Activated T-helper 17 cell treated with anti-CD3 and anti-CD28 coated beads, Interleukin-2, amount 50 U/mL, for 72 hours (primary cell): Measurements from ENCODE around the gene ZSCAN32. TPM values are rescaled to one million over a fixed set of nuclear protein-coding genes. Genes with fewer than 3 reads are reported as not detected.

Source experiments
- total RNA-seq, 2 donors: library from RNA; stranded (reverse); gene quantifications; one replicate each; pipeline ENCODE4 v1.2.3, GENCODE V29; 2022

The ZSCAN32 gene
- total RNA-seq, 2 donors from 2014 or later: 8.4 to 10.5 TPM

Other genes starting within 250 kb of the ZSCAN32 start
- under 1 TPM in 1 of 2 donors, not detected in 1; 0.37 TPM for gene OR1F1, start 212.8 kb downstream of the ZSCAN32 start, total RNA-seq
- gene ZNF200, start 165.8 kb downstream of the ZSCAN32 start, total RNA-seq: 10 to 100 TPM; 14.6 to 23.2 TPM
- gene MEFV, start 144.4 kb downstream of the ZSCAN32 start, total RNA-seq: under 1 TPM in 1 of 2 donors, not detected in 1; 0.11 TPM
- gene ZNF263, start 117.5 kb downstream of the ZSCAN32 start, total RNA-seq: 10 to 100 TPM; 19.3 to 21.4 TPM
- gene TIGD7, start 95.6 kb downstream of the ZSCAN32 start, total RNA-seq: 1 to 10 TPM; 2.3 to 4.0 TPM
- gene ZNF75A, start 95.5 kb downstream of the ZSCAN32 start, total RNA-seq: 10 to 100 TPM; 19.4 to 26.9 TPM
- not detected for gene OR2C1, start 45.1 kb downstream of the ZSCAN32 start, total RNA-seq
- 1 to 10 TPM; 5.8 to 8.4 TPM for gene ZNF174, start 211 bp upstream of the ZSCAN32 start, total RNA-seq
- gene ZNF597, start 42.5 kb upstream of the ZSCAN32 start, total RNA-seq: 1 to 10 TPM; 2.0 to 3.0 TPM
- gene NAA60, start 42.7 kb upstream of the ZSCAN32 start, total RNA-seq: 10 to 100 TPM; 36.8 to 38.7 TPM
- not detected for gene C16orf90, start 94.5 kb upstream of the ZSCAN32 start, total RNA-seq
- gene CLUAP1, start 100.0 kb upstream of the ZSCAN32 start, total RNA-seq: 10 to 100 TPM; 14.9 to 15.7 TPM
- 10 to 100 TPM; 36.8 to 49.1 TPM for gene NLRC3, start 176.4 kb upstream of the ZSCAN32 start, total RNA-seq
- 10 to 100 TPM; 10.8 to 14.5 TPM for gene SLX4, start 210.6 kb upstream of the ZSCAN32 start, total RNA-seq